VCaP (cell line): ENCODE results near the gene FAM118B.

Source experiments
- H3K27ac ChIP-seq: fragments of 450-650 bp; 2 replicates; pipeline ENCODE4 v1.5.1; 2017
- TF ChIP-seq, protein P1 (sequence below): fragments of 450-650 bp; conservative IDR thresholded peaks from 2 replicates; pipeline ENCODE4 v1.5.1; 2017; ENCODE audit warnings: mild to moderate bottlenecking, moderate library complexity

The FAM118B gene

DNA sequence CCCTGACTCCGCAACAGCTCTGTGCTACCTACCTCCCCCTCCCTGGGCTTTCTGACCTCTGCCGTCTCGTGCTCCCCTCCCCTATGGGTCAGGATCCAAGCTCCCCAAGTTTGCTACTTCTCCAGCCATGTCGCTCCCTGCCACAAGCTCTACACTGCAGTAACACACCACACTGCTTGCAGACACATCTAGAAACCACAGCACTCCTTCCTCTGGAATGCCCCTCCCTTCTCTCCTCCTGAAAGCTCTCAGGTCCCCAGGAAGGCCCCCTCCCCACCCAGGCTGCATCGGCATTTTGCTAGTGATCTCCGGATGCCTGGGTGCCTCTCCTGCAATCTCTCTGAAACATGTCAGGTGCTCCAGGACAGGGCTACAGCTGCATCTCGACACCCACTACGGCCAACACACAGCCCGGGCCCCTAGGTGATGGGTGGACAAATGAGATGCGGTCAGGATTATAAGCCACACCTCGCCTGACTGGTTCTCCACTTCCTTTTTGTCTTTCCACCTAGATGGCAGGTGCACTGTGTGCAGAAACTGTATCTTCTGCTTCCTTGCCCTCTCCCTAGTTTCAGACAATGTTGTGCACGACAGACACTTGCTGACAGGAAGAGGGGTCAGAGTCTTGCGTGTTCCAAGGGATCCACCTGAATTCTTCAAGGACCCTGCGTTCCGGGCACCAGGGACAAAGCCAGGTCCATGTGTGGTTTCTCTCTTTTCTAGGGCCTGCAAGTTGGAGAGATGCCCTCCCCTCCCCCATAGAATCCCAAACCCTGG, 23.1 kb upstream of the FAM118B start:
- peak overlapping the region; percentile 20; the same call in 1 of the 2 replicates for H3K27ac ChIP-seq
- TF ChIP-seq, protein P1, sequence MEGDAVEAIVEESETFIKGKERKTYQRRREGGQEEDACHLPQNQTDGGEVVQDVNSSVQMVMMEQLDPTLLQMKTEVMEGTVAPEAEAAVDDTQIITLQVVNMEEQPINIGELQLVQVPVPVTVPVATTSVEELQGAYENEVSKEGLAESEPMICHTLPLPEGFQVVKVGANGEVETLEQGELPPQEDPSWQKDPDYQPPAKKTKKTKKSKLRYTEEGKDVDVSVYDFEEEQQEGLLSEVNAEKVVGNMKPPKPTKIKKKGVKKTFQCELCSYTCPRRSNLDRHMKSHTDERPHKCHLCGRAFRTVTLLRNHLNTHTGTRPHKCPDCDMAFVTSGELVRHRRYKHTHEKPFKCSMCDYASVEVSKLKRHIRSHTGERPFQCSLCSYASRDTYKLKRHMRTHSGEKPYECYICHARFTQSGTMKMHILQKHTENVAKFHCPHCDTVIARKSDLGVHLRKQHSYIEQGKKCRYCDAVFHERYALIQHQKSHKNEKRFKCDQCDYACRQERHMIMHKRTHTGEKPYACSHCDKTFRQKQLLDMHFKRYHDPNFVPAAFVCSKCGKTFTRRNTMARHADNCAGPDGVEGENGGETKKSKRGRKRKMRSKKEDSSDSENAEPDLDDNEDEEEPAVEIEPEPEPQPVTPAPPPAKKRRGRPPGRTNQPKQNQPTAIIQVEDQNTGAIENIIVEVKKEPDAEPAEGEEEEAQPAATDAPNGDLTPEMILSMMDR: no peak

DNA sequence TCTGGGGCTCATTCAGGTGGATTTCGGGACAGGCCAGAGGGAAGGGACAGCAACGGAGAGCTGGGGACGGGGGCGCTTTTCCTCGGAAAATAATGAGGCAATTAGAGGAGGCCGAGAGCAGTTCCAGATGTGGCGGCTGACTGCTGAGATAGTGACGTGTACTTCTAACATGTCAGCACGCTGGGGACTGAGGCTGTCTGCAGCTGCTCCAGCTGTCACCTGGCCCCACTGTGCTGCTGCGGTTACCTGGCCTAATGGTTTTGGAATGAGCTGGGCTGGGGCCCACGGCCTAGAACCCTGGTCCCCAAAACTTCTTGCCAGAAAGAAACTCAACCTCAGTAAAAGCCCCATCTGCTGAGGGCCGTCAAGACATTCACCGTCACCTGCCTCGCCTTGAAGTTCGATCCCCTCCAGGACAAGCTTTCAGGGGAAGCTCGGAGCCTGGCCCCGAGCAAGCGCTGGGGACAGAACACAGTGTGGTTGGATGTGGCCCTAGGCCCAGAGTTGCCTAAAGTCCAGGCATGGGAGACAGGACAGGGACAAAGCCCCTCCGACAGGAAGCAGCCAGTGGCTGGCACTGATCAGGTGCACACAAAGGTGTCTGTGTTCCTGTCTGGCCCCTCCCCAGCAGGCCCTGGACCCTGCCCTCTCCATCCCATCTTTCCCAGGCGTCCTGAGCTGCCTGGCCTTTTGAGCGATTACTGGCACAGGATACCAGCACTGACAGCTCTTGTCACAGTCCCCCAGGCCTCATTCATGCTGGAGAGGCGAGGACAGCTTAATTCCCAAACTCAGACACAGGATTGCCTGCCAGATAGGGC, 22.3 kb upstream of the FAM118B start:
- TF ChIP-seq, protein P1: no peak
- peak overlapping the region; percentile 20; the same call in 1 of the 2 replicates for H3K27ac ChIP-seq

DNA sequence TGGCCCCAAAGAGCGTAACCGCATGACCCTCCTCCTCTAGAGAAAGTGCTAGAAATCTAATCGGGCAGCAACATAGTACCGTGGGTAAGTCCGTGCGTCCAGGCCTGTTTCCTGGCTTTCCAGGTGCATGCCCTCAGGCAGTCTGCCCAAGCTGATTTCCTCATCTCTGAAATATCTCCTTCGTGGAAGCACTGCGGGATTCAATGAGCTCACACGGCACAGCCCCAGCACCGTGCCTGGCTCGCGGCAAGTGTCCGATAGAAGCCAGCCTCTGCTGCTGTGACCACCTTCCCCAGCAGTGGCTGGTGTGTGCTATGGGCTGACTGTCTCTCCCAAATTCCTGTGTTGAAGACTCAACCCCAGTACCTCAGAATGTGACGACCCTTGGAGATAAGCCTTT, 20.8 kb upstream of the FAM118B start:
- TF ChIP-seq, protein P1: no peak
- H3K27ac ChIP-seq: no peak overlapping the region

DNA sequence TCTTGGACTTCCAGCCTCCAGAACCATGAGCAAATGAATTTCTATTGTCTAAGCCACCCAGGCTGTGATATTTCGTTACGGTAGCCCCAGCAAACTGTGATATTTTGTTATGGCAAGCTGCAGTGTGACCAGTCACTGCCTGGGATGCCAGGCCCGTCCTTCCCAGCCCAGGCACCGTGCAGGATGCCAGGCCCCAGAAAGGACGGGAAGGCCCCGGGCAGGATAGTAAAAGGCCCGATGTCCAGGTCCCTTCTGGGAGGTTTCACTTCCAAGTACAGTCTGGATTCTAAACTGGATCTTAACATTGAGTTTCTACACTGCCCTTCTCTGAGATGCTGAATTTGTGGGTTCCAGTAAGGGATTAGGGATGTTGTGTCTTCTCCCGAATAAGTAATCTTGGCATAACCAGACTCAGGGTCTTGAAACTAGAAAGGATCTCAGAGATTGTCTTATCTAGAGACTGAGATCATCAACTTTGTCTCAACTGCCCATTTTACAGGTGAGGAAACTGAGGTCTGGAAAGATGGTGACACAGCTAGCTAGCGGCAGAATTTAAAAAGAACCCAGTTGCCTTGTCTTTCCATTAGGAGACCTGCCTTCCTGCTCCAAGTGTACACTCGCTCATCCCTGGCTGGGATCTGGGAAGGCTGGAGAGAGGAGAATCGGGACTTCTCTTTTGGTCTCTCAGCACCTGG, 20.1 kb upstream of the FAM118B start:
- H3K27ac ChIP-seq: no peak overlapping the region
- TF ChIP-seq, protein P1: no peak

DNA sequence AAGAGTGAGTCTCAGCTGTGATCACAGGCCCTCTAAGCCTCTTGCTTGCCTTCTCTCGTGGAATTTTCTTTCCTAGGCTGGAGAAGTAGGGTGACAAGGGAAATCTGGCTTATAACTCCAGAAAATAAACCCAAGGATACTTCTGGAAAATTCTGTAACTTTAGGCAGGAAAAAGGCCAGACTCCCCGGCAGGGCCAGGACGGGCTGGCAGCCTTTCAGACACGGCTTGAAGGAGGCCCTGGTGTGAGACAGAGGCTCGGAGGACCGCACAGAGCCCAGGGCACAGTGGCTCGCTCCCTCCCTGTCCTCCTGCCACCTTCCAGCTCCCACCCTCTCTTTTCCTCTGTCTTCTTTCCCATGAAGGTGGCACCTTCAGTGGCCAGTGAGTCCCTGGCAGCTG, 19.2 kb upstream of the FAM118B start:
- no peak overlapping the region; the same call in 1 of the 2 replicates for H3K27ac ChIP-seq
- TF ChIP-seq, protein P1: no peak

DNA sequence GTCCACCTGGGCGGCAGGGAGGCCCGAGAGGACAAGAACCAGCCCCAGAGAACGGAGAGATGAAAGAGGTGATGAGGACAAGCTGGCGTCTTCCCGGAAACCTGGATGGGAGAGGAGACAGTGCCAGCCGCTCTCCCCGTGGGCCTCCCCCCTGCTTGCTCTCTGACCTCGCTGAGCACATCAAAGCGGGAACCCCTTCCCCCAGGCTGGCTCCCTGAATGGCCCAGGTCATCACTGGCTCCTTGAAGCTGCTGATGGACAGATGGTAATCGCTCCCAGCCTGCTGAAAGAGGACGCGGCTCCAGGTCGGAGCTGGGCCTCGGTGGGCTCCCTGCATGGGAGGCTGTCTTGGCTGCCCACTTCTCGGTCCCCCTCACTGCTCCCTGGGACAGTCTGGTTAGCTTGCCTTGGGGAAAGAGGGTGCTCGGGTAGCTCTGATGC, 18.5 kb upstream of the FAM118B start:
- no peak overlapping the region; the same call in 1 of the 2 replicates for H3K27ac ChIP-seq
- TF ChIP-seq, protein P1: no peak

DNA sequence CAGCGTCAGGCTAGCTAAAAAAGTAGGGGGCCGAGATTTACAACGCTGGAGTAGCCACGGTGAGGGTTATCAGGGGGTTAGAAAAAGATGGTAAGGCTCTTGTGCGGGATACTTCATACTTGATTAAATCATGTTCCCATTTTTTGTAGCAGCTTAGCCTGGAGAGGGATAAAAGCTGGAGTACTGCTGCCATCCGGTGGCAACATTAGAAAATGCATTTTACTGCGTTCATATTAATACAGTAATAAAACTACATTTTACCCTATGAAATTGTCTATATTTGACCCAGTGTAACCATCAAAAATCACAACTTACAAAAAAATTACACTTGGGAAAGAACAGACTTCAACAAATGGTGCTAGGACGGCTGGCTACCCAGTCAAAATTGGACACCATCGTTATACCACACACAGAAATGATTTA, 17.4 kb upstream of the FAM118B start:
- peak overlapping the region; percentile 25; the same call in 1 of the 2 replicates for H3K27ac ChIP-seq
- TF ChIP-seq, protein P1: peak; percentile 80
